ENCODE results near the gene MED23.

The MED23 gene

GRCh38 chr6:131574686-131575085 is 53.4 kb downstream of the MED23 start:
- TF ChIP-seq, protein P1, sequence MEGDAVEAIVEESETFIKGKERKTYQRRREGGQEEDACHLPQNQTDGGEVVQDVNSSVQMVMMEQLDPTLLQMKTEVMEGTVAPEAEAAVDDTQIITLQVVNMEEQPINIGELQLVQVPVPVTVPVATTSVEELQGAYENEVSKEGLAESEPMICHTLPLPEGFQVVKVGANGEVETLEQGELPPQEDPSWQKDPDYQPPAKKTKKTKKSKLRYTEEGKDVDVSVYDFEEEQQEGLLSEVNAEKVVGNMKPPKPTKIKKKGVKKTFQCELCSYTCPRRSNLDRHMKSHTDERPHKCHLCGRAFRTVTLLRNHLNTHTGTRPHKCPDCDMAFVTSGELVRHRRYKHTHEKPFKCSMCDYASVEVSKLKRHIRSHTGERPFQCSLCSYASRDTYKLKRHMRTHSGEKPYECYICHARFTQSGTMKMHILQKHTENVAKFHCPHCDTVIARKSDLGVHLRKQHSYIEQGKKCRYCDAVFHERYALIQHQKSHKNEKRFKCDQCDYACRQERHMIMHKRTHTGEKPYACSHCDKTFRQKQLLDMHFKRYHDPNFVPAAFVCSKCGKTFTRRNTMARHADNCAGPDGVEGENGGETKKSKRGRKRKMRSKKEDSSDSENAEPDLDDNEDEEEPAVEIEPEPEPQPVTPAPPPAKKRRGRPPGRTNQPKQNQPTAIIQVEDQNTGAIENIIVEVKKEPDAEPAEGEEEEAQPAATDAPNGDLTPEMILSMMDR (IDR thresholded peaks at IDR 0.05; ENCODE audit: extremely low read depth, missing control alignments), result no peak
- no peak for DNase-seq (ENCODE audit: low spot score)

DNA sequence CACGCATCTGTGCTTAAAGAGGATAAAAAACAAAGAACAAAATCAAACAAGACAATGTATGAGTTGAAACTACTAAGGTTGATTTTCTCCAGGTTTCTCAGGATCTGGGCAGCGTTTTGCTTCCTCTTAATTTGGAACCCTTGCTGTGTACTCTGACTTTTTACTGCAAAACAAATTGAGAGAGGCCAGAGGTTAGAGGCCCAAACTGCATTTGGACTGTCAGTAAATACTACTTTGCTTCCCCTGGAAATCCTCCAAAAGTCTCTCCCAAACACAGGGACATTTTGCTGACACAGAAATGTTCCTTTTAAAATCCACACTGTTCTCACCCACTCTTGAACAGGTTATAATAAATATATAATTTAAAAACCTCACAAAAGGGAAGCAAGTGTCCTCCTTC is 53.9 kb downstream of the MED23 start:
- TF ChIP-seq, protein P1 (IDR thresholded peaks at IDR 0.05; ENCODE audit: extremely low read depth, missing control alignments), result no peak
- DNase-seq (ENCODE audit: low spot score), result no peak

DNA sequence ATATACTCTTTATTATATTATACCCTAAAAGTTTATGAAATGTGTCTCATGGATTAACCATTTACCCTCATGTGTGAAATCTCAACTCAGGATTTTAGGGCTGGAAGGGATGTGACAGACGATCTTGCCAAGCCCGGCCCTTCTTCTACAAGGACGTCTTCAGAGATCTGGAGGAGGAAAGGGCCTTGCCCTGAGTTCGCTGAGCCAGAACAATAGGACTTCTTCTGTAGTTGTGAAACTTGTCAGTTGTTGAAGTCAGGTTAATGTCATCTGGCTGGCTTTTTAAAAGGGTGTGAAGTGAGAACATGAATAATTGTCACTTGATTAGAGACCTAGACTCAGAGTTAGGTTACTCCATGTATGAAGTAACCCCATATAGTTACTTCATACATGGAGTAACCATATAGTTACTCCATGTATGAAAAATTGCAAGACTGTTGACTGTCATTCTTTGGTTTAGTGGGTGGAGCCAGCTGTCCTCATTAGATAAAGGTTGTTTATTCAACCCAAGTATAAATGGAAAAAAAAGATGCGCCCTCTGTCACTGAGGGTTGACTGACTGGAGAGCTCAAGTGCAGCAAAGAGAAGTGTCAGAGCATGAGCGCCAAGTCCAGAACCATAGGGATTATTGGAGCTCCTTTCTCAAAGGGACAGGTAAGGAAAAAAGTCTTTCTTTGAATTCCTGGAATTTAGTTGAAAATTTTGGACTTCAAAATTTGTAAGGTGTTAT is 55.2 kb downstream of the MED23 start, which contains the start of gene ARG1:
TSS of gene ARG1 (plus strand) at position 541 of the 730 bp plus-strand sequence. CDS start at position 598, 57 bp downstream.
- TF ChIP-seq, protein P1 (IDR thresholded peaks at IDR 0.05; ENCODE audit: extremely low read depth, missing control alignments), result no peak
- DNase-seq (ENCODE audit: low spot score), result no peak

GRCh38 chr6:131568726-131569125 is 59.3 kb downstream of the MED23 start:
- DNase-seq (ENCODE audit: low spot score), result no peak
- TF ChIP-seq, protein P1 (IDR thresholded peaks at IDR 0.05; ENCODE audit: extremely low read depth, missing control alignments), result no peak

DNA sequence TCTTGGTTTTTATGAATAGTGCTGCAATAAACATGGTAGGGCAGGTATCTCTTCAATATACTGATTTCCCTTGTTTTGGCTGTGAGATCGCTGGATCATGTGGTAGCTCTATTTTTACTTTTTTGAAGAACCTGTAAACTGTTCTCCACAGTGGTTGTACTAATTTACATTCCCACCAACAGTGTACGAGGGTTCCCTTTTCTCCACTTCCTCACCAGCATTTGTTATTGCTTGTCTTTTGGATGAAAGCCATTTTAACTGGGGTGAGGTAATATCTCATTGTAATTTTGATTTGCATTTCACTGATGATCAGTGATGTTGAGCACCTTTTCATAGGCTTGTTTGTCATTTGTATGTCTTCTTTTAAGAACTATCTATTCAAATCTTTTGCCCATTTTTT is 63.0 kb downstream of the MED23 start:
- DNase-seq (ENCODE audit: low spot score), result no peak
- TF ChIP-seq, protein P1 (IDR thresholded peaks at IDR 0.05; ENCODE audit: extremely low read depth, missing control alignments), result no peak

DNA sequence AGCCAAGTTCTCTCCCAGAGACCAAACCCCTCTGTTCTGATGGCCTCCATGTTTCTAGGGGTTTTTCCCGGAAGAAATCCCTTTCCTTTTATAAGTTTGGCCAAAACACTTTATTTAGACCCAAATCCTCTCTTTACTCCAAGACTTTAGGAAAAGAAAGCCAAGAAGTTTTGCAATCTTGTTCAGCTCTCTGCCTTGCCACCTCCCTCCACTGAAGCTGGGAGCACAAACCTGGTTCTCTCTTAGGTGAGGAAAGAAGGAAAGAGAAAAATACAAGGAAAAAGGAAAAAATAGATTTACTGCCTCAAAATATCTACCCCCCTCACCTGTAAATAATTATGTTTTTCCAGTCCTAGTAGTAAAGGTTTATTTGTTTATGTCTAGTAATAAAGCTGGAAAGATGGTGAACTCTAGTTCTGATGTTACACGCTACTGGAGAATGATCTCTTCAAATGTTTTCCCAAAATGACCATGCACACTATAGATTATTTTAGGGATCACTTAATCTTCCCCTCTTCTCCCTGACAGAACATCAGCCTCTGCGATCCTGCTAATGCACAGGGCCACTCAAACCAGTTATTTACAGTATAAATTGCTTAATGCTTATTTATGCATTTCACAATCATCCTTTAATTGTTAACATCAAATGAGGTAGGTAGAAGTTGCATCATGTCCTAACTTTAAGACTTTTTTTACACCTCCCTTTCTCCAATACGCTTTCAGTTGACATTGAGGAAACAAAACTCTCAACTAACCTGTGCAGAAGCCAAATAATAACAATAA is 65.9 kb downstream of the MED23 start:
- TF ChIP-seq, protein P1 (IDR thresholded peaks at IDR 0.05; ENCODE audit: extremely low read depth, missing control alignments), result no peak

DNA sequence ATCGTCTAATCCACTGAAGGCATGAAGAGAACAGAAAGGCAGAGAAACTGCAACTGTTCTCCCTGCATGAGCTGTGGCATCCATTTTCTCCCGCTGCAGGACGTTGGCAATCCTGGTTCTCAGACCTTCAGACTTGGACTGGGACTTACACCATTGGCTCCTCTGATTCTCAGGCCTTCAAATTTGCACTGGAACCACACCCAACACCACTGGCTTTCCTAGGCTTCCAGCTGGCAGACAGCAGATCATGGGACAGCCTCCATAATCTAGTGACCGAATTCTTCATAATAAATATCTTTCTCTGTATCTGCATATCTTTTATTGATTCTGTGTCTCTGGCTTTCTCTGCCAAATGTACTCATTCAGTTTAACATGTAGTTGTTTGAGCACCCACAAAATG is 69.1 kb downstream of the MED23 start:
- DNase-seq (ENCODE audit: low spot score), result no peak
- TF ChIP-seq, protein P1 (IDR thresholded peaks at IDR 0.05; ENCODE audit: extremely low read depth, missing control alignments), result no peak

More for the DNA sequence above, 65.9 kb downstream of the MED23 start:
- no peak for DNase-seq (ENCODE audit: low spot score)
